Small intestine (tissue), 7 donors: Measurements from ENCODE around the gene THYN1. TPM values are rescaled to one million over a fixed set of nuclear protein-coding genes. Genes with fewer than 3 reads are reported as not detected.
A peak's percentile ranks its signal among the peaks of the same experiment; 100 is the strongest.

Source experiments
- DNase-seq, 2 donors: peaks; one replicate each; pipeline versions ENCODE4 v3.0.0 to v3.0.0-alpha.2; 2013
- FAIRE-seq: peaks from 2 replicates; lab custom pipeline; 2012; peaks lifted over from hg19 to GRCh38; lab: Jason Lieb, UNC
- H3K27ac ChIP-seq, 3 donors: one replicate each; pipeline ENCODE4 v1.5.1; 2013; ENCODE audit warnings: low read length in 2 of 3, mild to moderate bottlenecking in 2 of 3, control low read depth in 1 of 3, inconsistent platforms in 1 of 3, low read depth in 1 of 3, moderate library complexity in 1 of 3
- H3K27me3 ChIP-seq, 3 donors: one replicate each; pipeline ENCODE4 v1.6.1; 2013; ENCODE audit warnings: low read length in 3 of 3, inconsistent platforms in 1 of 3; ENCODE audit not compliant: control insufficient read depth in 3 of 3, insufficient read depth in 3 of 3
- H3K36me3 ChIP-seq, 3 donors: one replicate each; pipeline ENCODE4 v1.6.1; 2013; ENCODE audit warnings: low read length in 3 of 3, inconsistent platforms in 1 of 3, low read depth in 1 of 3, mild to moderate bottlenecking in 1 of 3, moderate library complexity in 1 of 3; ENCODE audit not compliant: control insufficient read depth in 3 of 3, insufficient read depth in 2 of 3
- H3K4me1 ChIP-seq, 3 donors: one replicate each; pipeline ENCODE4 v1.6.1; 2013; ENCODE audit warnings: low read length in 2 of 3, inconsistent platforms in 1 of 3, low read depth in 1 of 3, mild to moderate bottlenecking in 1 of 3, moderate library complexity in 1 of 3; ENCODE audit not compliant: control insufficient read depth in 3 of 3, insufficient read depth in 2 of 3
- H3K4me3 ChIP-seq, 3 donors: one replicate each; pipeline ENCODE4 v1.5.1; 2013; ENCODE audit warnings: low read length in 3 of 3, control low read depth in 1 of 3, inconsistent platforms in 1 of 3, low read depth in 1 of 3, mild to moderate bottlenecking in 1 of 3, moderate library complexity in 1 of 3
- H3K9me3 ChIP-seq, 2 donors: one replicate each; pipeline ENCODE4 v1.6.1; 2013; ENCODE audit warnings: low read depth in 1 of 2, low read length in 1 of 2; ENCODE audit not compliant: control insufficient read depth in 2 of 2, insufficient read depth in 1 of 2
- WGBS, 3 donors: extraction: QIAGEN DNeasy Blood & Tissue Kit; methylation state at CpG; one replicate each; pipeline ENCODE4 v1.1.7; 2013; 5-methylcytosine and 5-hydroxymethylcytosine counted together
- polyA plus RNA-seq, 4 donors: library from polyadenylated mRNA; stranded (reverse) in 3 of 4; unstranded in 1 of 4; fragments of 200-250 nt in 3 of 4; fragments of 120-200 nt in 1 of 4; gene quantifications; one replicate each; pipeline versions ENCODE4 v1.2.1 to v1.2.3, GENCODE V29; 2013
- donor health status: healthy with polysubstance abuse.
- donor health status: control.
- donor health status: control.
- donor health status: Bipolar disorder and iron deficiency.
- donor health status: healthy.

Gene THYN1
- polyA plus RNA-seq, 4 donors: 39.2 to 61.6 (median 47.9) TPM

DNA sequence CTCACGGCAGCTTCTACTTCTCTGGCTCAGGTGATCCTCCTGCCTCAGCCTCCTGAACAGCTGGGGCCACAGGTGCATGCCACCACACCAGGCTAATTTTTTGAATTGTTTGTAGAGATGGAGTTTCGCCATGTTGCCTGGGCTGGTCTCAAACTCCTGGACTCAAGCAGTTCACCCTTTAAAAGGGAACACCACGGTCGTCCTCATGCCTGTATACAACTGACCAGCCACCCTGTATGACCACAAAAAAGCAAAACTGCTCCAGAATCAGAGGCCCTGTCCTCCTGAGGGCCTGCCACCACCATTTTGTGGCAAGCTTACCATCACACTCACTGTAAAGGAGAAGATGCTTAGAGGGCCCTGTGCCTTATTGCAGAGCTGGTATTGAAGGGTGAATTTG, 25.2 kb upstream of the THYN1 start:
- Histone ChIP-seq H3K27me3 (peaks cover 3 to 43% (median 32%) of the 10 kb centered on the region in 3 donors), H3K4me1 (peaks cover 0 to 5% (median 0%) of the 10 kb centered on the region in 3 donors), H3K4me3 (no peak overlapping the region), H3K36me3 (no peaks in the 10 kb centered on the region), H3K27ac (no peak overlapping the region), H3K9me3 (peaks cover 0 to 4% of the 10 kb centered on the region in 2 donors)
- 90 to 94% (median 91%) methylated on average over 4 of the region's 4 CpGs for WGBS, 3 donors
- no peak for DNase-seq
- FAIRE-seq: no peak

DNA sequence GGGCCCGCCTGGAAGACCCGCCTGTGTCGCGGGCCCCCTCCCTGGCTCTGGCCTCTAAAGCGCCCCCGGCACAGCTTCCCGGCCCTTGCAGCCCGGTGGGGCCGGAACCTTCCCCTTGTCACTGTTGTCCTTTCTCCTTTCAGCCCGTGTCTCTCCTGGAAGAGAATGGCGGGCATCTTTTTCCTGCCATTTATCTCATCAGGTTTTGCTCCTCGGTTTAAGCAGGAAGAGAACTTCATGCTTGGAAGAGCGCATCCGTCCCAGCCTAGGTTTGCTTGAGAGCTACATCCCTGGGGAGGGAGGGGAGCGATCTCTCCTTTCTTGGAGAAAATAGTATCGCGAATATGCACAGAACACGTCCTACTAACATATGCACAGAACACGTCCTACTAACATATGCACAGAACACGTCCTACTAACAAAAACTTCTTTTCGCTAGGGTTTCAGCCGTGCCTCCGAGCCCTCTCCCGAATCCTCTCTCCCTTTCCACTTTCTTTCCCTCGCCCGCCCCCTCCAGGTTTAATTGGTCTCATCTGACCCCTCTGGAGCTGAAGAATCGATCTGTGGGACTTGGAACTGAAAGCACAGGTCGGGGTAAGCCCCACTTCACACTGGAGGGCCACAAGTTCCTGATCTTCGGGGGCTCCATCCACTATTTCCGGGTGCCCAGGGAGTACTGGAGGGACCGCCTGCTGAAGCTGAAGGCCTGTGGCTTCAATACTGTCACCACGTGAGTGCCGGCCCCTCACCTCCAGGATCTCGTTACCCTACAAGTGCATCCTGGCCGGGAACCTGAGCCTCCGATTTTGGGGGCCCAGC, 24.2 kb upstream of the THYN1 start:
- Histone ChIP-seq H3K4me1 (peaks cover 0 to 5% (median 0%) of the 10 kb centered on the region in 3 donors), H3K4me3 (no peak overlapping the region), H3K9me3 (peaks cover 0 to 4% of the 10 kb centered on the region in 2 donors), H3K27me3 (peaks cover 7 to 51% (median 34%) of the 10 kb centered on the region in 3 donors), H3K36me3 (no peaks in the 10 kb centered on the region), H3K27ac (no peak overlapping the region)
- no peak for FAIRE-seq
- WGBS, 3 donors: 18 to 24% (median 20%) methylated on average over 36 of the region's 36 CpGs
- DNase-seq: no peak

GRCh38 chr11:134276396-134277182, 23.4 kb upstream of the THYN1 start:
- Histone ChIP-seq H3K4me1 (peaks cover 0 to 5% (median 0%) of the 10 kb centered on the region in 3 donors), H3K9me3 (peaks cover 0 to 4% of the 10 kb centered on the region in 2 donors), H3K27ac (no peak overlapping the region), H3K36me3 (no peaks in the 10 kb centered on the region), H3K27me3 (peaks cover 7 to 59% (median 36%) of the 10 kb centered on the region in 3 donors), H3K4me3 (peak overlapping the region in 1 of 3 donors; percentile 40)
- FAIRE-seq (no peak), DNase-seq (no peak)
- 2 to 3% (median 3%) methylated on average over 61 to 88 of the region's 88 CpGs for WGBS, 3 donors

DNA sequence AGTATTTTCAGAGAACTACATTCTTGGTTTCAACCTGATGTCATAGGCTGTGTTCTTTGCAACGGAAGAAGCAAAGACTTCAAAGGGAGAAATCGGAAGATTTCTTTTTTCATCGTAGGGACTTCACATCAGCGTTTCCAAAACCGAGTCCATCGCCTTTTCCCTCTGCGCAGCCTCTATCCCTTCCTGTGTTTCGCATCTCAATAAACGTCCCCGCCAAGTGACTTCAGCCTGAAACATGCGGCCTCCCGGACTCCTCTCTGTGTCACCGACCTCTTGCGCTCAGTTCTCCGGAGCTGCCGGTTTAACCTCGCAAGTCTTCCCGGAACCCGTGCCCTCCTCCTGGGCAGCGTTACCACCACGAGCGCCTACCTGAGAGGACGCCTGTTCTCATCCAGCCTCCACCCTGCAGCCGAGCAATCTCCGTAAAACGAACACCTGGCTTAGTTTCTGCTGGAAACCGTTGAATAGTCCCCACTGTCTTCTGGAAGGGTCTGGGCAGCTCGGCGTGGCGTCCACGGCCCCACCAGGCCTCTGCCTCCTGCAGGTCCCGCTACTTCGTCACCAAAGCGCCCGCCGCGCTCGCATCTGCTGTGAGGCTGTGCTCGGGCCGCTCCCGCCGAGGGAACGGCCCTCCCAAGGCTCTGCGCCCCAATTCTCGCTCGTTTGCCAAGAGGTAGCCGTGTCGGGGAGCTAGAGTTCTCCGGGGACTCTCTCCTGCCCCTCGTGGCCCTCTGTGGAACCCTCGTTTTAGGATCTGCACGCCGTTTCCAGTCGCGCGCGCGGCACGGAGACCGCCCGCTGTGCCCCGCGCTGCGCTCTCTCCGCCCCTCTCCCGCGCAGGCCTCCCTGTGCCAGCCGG, 22.6 kb upstream of the THYN1 start, which contains the start of gene GLB1L3:
TSS of gene GLB1L3 (plus strand) at position 846 of the 862 bp plus-strand sequence. CDS start 362 bp downstream, outside the sequence.
- Histone ChIP-seq H3K36me3 (no peaks in the 10 kb centered on the region), H3K9me3 (peaks cover 0 to 4% of the 10 kb centered on the region in 2 donors), H3K27ac (no peak within 1 kb of the TSS), H3K4me1 (peaks cover 0 to 5% (median 0%) of the 10 kb centered on the region in 3 donors), H3K27me3 (peaks cover 7 to 64% (median 37%) of the 10 kb centered on the region in 3 donors), H3K4me3 (peak within 1 kb of the TSS in 1 of 3 donors; percentile 40)
- no peak for FAIRE-seq
- DNase-seq: peak in 1 of 2 donors; percentile 43
- WGBS, 3 donors: 2 to 3% (median 2%) methylated on average over 60 to 68 of the region's 68 CpGs

- no peak overlapping the region for H3K4me3 ChIP-seq
- no peak for FAIRE-seq
- H3K27ac ChIP-seq: no peak overlapping the region
- no peaks in the 10 kb centered on the region for H3K36me3 ChIP-seq
- WGBS, 3 donors: 14 to 21% (median 21%) methylated on average over 5 of the region's 5 CpGs
- no peak for DNase-seq
- H3K4me1 ChIP-seq: peaks cover 0 to 5% (median 0%) of the 10 kb centered on the region in 3 donors
- peaks cover 0 to 4% of the 10 kb centered on the region in 2 donors for H3K9me3 ChIP-seq
- H3K27me3 ChIP-seq: peaks cover 7 to 70% (median 37%) of the 10 kb centered on the region in 3 donors
These were observed 22.0 kb upstream of the THYN1 start for GRCh38 chr11:134275188-134275533.

- Histone ChIP-seq H3K27me3 (peaks cover 7 to 68% (median 33%) of the 10 kb centered on the region in 3 donors), H3K4me1 (peaks cover 0 to 5% (median 0%) of the 10 kb centered on the region in 3 donors), H3K36me3 (no peaks in the 10 kb centered on the region), H3K9me3 (peaks cover 0 to 2% of the 10 kb centered on the region in 2 donors), H3K27ac (no peak overlapping the region), H3K4me3 (no peak overlapping the region)
- no peak for FAIRE-seq
- WGBS, 3 donors: 31 to 37% (median 34%) methylated on average over 3 of the region's 3 CpGs
- DNase-seq: no peak
These were observed 20.2 kb upstream of the THYN1 start for GRCh38 chr11:134273317-134273712.

DNA sequence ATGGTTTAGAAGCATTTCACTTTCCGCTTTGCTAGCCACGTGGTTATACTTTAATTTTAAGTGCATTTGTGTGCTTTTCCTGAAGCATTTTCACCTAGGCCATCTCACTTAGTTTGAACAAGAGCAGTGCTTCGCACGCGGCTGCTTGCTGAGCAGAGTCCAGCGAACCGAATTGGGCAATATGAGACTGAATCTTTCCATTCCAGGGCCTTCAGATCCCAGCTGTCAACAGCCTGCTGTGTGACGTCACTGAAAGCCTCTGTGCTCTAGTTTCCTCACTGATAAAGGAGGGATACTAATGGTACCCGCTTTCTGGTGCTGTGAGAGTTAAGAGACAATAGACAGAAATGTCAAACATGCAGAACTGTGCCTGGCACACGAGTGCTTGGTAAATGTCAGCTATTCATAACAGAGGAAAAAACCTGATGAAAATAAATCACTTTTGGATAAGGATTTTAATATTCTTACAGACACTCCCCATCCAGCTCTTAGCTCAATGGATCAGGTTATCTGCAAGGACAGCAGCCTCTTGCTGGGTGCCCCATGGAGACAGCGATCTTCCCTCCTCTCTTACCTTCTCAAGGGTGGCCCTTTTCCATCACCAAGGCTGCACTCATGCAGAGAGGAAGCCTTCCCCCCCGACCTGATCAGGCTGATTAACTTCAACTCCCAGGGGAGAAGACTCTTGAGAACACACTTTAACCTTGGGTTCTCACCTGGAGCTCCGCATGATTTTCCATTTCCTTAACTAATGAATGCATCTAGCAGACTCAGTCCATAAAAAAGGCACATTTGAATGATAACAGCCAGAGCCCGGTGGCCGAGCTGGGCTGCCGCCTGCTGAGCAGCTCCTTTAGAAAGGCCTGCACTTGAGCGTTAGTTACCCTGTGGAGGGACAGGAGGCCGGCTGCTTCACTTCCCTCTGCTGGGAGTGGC, 19.5 kb upstream of the THYN1 start:
- WGBS, 3 donors: 22 to 31% (median 28%) methylated on average over 18 of the region's 18 CpGs
- Histone ChIP-seq H3K4me3 (no peak overlapping the region), H3K27ac (no peak overlapping the region), H3K27me3 (peaks cover 7 to 61% (median 30%) of the 10 kb centered on the region in 3 donors), H3K36me3 (no peaks in the 10 kb centered on the region), H3K9me3 (no peaks in the 10 kb centered on the region), H3K4me1 (peaks cover 0 to 5% (median 0%) of the 10 kb centered on the region in 3 donors)
- FAIRE-seq (no peak), DNase-seq (peak; percentile 10 to 69)
